ENCODE measurements around the gene UMODL1.
A peak's percentile ranks its signal among the peaks of the same experiment; 100 is the strongest.

Gene UMODL1, protein sequence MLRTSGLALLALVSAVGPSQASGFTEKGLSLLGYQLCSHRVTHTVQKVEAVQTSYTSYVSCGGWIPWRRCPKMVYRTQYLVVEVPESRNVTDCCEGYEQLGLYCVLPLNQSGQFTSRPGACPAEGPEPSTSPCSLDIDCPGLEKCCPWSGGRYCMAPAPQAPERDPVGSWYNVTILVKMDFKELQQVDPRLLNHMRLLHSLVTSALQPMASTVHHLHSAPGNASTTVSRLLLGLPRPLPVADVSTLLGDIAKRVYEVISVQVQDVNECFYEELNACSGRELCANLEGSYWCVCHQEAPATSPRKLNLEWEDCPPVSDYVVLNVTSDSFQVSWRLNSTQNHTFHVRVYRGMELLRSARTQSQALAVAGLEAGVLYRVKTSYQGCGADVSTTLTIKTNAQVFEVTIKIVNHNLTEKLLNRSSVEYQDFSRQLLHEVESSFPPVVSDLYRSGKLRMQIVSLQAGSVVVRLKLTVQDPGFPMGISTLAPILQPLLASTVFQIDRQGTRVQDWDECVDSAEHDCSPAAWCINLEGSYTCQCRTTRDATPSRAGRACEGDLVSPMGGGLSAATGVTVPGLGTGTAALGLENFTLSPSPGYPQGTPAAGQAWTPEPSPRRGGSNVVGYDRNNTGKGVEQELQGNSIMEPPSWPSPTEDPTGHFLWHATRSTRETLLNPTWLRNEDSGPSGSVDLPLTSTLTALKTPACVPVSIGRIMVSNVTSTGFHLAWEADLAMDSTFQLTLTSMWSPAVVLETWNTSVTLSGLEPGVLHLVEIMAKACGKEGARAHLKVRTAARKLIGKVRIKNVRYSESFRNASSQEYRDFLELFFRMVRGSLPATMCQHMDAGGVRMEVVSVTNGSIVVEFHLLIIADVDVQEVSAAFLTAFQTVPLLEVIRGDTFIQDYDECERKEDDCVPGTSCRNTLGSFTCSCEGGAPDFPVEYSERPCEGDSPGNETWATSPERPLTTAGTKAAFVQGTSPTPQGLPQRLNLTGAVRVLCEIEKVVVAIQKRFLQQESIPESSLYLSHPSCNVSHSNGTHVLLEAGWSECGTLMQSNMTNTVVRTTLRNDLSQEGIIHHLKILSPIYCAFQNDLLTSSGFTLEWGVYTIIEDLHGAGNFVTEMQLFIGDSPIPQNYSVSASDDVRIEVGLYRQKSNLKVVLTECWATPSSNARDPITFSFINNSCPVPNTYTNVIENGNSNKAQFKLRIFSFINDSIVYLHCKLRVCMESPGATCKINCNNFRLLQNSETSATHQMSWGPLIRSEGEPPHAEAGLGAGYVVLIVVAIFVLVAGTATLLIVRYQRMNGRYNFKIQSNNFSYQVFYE

DNA sequence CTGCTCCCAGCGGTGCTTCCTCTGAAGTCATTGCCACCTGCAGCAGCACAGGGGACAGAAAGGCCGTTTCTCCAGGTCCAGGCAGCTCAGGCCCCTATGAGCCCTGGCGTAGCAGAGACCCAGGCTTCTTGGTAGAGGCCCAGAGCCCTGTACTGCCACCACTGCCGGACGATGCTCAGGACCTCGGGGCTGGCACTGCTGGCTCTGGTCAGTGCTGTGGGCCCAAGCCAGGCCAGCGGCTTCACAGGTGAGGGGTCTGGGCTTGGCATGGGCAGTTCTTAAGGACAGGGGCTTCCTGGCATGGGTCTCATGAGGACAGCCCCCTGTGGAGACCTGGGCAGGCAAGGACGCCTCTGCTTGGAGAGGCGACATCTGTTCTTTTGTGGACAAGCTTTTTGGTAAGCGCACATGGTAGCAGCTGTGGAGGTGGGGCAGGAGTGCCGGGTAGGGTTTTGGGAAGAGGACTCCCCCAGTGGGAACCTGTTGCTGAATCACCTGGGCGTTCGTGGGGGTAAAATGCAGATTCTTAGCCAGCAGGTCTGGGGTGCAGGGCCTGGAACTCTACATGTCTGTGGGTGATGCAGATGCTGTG is at the start of gene UMODL1:
TSS of gene UMODL1 (plus strand) at position 172 of the 592 bp plus-strand sequence. CDS start at position 172, 0 bp downstream.
- Mint-ChIP-seq H3K27me3 (no peaks in the 10 kb centered on the region), H3K27ac (no peak within 1 kb of the TSS), H3K36me3 (no peaks in the 10 kb centered on the region), H3K4me3 (no peak within 1 kb of the TSS), H3K9me3 (no peaks in the 10 kb centered on the region), H3K4me1 (peaks cover 5% of the 10 kb centered on the region)

DNA sequence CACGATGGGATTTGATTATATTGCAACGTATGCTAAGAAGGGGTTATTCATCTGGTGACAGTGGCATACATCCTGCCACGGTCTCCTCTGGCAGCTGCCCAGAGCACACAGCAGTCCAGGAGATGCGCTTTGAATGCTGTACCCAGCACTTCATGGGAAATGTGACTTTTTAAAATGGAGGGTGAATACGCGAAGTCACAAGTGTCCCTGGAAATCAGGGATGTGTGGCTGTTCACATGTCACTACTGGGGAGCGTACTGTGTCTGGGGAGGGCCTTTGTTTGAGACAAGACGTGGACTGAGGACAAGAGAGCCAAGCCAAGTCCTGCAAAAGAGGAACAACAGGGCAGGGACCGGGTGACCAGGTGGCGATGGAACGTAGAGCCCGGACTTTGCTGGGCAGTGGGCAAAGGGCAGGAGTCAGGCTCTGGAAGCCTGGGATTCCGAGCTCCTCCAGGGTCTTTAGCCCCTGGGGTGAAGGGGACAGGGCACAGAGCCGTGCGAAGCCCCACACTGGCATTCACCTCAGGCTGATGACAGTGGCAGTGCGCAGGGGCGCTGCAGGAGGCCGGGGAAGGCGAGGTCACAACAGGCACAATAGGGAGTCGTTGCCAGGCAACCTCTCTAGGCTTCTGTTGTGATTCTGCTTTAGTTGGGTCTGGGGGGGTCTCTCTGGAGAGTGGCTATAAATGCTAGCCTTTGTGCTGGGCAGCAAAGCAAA is 49.6 kb upstream of the UMODL1 start:
- H3K27me3 Mint-ChIP-seq, result no peaks in the 10 kb centered on the region
- H3K4me1 Mint-ChIP-seq, result no peaks in the 10 kb centered on the region
- no peaks in the 10 kb centered on the region for H3K9me3 Mint-ChIP-seq
- H3K4me3 Mint-ChIP-seq, result no peak overlapping the region
- peak overlapping the region; percentile 55 for H3K27ac Mint-ChIP-seq
- H3K36me3 Mint-ChIP-seq, result no peaks in the 10 kb centered on the region

DNA sequence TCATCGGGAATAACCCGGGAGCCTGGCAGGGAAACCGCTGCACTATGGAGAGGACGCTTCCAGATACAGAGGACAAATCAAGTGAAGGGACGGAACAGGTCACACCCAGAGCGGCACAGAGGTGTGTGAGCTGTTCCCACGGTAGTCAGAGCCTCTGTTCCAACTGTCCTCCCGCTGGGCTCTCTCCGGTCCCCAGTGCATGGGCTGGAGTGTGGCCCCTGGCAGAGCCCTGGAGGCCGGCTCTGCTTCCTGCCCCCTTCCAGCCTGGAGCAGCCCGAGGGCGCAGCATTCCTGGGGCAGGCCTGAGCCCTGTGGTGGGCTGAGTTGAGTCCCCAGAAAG is 49.1 kb upstream of the UMODL1 start:
- Mint-ChIP-seq H3K36me3 (no peaks in the 10 kb centered on the region), H3K4me1 (no peaks in the 10 kb centered on the region), H3K27me3 (no peaks in the 10 kb centered on the region), H3K9me3 (no peaks in the 10 kb centered on the region), H3K4me3 (no peak overlapping the region), H3K27ac (peak overlapping the region; percentile 17)

DNA sequence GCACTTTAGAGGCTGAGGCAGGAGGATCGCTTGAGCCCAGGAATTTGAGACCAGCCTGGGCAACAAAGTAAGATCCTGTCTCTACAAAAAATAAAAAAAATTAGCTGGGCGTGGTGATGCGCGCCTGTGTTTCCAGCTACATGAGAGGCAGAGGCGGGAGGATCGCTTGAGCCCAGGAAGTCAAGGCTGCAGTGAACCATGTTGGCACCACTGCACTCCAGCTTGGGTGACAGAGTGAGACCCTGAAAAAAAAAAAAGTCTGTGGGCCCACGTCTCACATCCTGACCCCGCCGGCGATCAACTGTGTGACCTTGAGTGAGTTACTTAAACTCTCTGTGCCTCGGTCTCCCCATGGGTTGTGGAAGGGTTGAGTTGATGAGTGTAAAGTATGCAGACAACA is 48.2 kb upstream of the UMODL1 start:
- no peaks in the 10 kb centered on the region for H3K36me3 Mint-ChIP-seq
- no peaks in the 10 kb centered on the region for H3K27me3 Mint-ChIP-seq
- H3K27ac Mint-ChIP-seq, result no peak overlapping the region
- no peaks in the 10 kb centered on the region for H3K9me3 Mint-ChIP-seq
- no peak overlapping the region for H3K4me3 Mint-ChIP-seq
- no peaks in the 10 kb centered on the region for H3K4me1 Mint-ChIP-seq

DNA sequence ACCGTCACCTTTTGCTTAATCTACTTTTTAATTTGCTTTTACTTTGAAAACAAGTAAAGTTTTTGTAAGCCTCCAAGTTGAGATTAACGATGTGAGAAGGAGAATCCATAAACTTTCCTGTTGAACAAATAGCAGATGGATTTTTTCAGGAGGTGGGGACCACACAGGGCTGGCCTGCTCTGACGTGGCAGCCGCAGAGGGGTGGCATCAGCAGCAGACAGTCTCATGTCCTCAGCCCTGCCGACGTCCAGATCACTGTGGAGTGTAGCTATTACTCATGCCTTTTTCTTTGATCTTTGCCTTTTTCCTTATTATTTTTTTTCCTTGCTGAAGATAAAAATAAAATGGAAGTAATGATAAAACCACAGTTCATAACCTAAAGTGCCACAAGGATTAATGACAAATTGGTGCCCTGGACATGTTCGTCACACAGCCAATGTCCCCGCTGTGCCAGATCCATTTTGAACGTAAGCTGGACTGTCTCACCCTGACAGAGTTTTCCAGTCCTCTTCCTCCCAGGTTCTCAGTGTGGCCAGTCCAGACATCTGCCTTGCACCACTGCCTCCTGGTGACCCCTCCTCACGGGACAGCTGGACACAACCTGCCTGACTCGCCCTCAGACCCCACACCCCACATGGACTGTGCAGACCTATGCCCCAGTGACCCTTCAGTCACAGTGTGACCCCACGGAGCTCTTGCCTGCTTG is 45.6 kb upstream of the UMODL1 start:
- Mint-ChIP-seq H3K4me3 (no peak overlapping the region), H3K9me3 (no peaks in the 10 kb centered on the region), H3K4me1 (no peaks in the 10 kb centered on the region), H3K27ac (no peak overlapping the region), H3K36me3 (no peaks in the 10 kb centered on the region), H3K27me3 (no peaks in the 10 kb centered on the region)

DNA sequence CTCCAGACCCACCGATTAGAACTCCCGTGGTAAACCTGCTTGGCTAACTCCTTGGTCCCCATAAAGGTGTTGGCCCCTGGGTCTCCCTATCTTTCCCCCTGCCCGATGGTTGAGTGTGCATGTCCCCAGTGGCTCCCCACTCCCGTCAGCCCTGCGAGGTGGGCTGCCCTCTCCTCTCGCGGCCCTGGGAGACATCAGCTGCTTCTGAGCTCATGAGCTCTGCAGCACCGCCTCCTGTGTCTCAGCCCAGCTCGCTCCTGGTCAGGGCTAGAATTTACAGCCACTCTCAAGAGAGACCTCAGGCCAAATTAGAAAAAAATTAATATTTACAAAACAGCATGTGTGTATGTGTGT is 45.1 kb upstream of the UMODL1 start:
- Mint-ChIP-seq H3K27ac (no peak overlapping the region), H3K9me3 (no peaks in the 10 kb centered on the region), H3K4me1 (no peaks in the 10 kb centered on the region), H3K27me3 (no peaks in the 10 kb centered on the region), H3K4me3 (no peak overlapping the region), H3K36me3 (no peaks in the 10 kb centered on the region)

DNA sequence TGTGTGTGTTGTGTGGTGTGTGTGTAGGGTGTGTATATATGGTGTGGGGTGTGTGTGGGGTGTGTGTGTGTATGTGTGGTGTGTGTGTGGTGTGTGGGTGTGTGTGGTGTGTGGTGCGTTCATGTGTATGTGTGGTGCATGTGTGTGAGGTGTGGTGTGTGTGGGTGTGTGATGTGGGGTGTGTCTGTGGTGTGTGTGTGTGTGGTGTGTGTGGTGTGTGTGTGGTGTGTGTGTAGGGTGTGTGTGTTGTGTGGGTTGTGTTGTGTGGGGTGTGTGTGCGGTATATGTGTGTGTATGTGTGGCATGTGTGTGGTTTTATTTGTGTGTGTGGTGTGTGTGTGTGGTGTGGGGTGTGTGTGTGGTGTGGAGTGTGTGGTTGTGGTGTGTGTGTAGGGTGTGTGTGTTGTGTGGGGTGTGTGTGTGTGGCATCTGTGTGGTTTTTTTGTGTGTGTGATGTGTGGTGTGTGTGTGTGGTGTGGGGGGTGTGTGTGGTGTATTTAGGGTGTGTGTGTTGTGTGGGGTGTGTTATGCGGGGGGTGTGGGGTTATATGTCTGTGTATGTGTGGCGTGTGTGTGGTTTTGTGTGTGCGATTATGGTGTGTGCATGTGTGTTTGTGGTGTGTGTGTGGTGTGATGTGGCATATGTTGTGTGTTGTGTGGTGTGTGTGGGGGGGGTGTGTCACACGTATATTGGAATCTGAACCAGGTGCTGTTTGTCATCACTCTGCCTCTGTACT is 43.9 kb upstream of the UMODL1 start:
- H3K9me3 Mint-ChIP-seq, result no peaks in the 10 kb centered on the region
- no peaks in the 10 kb centered on the region for H3K27me3 Mint-ChIP-seq
- H3K4me3 Mint-ChIP-seq, result no peak overlapping the region
- no peak overlapping the region for H3K27ac Mint-ChIP-seq
- no peaks in the 10 kb centered on the region for H3K36me3 Mint-ChIP-seq
- H3K4me1 Mint-ChIP-seq, result no peaks in the 10 kb centered on the region

DNA sequence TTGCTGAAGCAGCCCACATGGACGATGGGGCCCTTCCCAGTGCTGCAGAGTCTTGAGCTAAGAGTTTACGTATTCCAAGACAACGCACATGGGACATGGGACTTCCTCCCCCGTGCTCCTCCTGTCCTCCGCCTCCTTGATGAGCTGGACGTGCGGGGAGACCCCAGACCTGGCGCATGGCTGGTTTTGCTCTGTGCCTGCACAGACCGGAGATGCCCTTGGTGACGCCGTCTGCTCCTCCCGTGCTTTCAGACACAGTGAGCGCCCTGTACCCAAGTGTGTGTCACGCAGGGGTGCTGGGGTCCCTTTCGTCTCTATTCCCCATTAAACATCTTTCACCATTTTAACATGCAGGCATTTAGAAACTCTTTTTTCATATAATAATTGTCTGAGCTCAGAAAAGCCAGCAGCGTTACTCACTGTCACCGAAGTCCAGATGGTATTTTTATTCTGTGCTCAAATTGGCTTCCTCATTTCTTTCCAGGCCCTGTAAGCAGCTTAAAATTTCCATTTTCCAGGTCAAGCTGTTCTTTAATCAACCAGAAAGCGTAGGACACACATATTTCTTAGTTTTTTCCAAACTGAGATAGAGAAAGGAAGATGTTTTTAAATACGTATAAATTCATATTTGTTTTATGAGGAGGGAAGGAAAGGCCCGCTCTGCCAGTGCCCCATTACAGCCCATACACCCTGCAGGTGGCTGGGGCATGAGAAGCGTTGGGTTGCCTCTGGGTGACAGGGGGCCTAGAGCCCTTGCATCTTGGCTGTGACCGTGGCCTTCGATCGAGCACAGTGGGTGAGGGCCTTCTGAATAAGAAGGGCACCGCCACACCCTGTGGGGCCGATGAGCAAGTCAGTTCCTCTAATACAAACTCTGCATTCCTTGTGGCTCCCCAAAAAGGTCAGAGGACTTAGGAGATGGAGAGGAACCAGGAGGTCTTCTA is 43.0 kb upstream of the UMODL1 start:
- no peak overlapping the region for H3K4me3 Mint-ChIP-seq
- no peaks in the 10 kb centered on the region for H3K4me1 Mint-ChIP-seq
- H3K36me3 Mint-ChIP-seq, result no peaks in the 10 kb centered on the region
- no peaks in the 10 kb centered on the region for H3K9me3 Mint-ChIP-seq
- no peaks in the 10 kb centered on the region for H3K27me3 Mint-ChIP-seq
- H3K27ac Mint-ChIP-seq, result peak overlapping the region; percentile 32

DNA sequence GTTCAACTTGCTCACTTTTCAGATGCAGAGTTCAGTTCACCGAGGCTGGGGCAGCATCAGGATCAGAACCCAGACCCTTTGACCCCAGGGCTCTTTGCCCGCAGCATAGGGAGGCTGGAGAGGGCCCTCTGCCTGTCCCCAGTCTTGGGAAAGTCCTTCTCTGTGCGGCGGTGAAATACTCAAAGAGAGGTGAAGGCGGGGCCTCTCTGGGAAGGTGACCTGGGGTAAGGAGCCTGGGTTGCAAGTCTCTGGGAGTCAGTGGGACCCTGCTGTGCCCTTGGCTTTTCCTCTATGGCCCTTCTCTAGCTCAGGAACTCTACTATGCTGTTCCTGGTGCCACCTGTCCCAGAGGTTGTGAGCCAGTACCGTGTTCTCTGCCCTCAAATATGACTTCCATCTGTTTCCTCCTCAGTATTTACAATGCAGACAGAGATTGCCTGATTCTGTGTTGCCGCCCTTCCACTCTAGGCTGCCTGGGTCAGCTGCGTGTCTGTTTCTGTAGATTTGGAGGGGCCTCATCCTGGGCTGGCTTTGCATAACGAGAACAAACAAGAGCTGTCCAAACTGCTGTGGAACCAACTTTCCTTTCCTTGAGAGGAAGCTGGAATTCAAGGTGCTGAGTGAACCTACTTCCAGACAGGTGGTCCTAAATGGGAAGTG is 42.2 kb upstream of the UMODL1 start:
- Mint-ChIP-seq H3K36me3 (no peaks in the 10 kb centered on the region), H3K9me3 (no peaks in the 10 kb centered on the region), H3K4me3 (no peak overlapping the region), H3K27ac (no peak overlapping the region), H3K27me3 (no peaks in the 10 kb centered on the region), H3K4me1 (no peaks in the 10 kb centered on the region)

DNA sequence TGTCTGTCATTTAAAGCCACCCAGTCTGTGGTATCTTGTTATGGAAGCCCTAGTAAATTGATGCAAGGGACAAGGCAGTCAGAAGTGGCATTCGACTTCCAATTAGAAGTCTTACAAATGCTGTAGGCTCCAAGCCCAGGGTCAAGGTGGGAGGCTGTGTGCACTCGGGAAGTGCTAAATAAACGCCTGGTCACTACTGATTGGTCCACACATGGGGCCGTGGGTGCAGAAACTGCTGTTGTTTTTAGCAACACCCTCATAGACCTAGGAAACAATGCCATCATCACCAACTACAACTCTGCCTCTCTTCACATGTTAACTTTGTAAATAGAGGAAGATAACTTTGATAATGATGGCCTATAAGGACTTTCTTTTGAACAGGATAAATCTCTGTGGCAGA is 40.8 kb upstream of the UMODL1 start:
- no peak overlapping the region for H3K27ac Mint-ChIP-seq
- no peaks in the 10 kb centered on the region for H3K9me3 Mint-ChIP-seq
- H3K27me3 Mint-ChIP-seq, result no peaks in the 10 kb centered on the region
- no peaks in the 10 kb centered on the region for H3K4me1 Mint-ChIP-seq
- no peak overlapping the region for H3K4me3 Mint-ChIP-seq
- no peaks in the 10 kb centered on the region for H3K36me3 Mint-ChIP-seq

DNA sequence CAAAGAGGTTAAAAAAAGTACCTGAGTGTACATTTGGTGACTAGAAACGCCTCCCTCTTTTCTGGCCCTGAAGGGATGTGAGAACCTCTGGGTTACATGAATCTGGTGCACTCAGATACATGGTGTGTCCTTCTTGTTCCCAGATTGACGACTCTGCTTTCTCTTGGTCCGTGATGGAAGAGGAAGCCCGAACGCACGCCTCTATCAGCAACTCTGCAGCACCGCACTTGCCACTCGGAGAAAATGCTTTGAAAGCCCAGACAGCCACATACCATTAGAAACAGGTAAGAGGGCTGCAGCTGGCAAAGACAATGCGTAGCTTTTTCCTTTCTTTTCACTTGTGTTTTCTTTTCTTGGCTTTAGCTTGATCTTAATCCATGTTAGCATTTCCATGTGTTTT is 39.9 kb upstream of the UMODL1 start:
- no peak overlapping the region for H3K27ac Mint-ChIP-seq
- no peak overlapping the region for H3K4me3 Mint-ChIP-seq
- H3K9me3 Mint-ChIP-seq, result no peaks in the 10 kb centered on the region

DNA sequence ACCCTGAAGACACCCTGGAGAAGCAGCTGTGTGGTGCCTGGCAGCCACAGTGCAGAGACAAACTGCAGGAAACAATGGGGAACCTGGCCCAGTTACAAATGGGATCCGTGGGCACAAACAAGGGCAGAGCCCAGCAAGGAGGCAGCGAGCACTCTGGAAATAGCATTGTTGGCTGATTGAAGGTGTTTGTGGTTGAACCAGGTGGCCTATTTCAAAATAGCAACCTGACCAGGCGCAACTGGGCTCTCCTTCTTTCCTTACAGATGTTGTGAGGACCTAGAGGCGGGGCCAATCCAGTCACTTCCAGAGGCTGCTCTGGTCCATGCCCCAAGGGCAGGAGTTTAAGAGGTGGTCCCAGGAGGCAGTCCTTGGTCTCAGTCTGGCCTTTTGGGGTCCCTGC is 39.3 kb upstream of the UMODL1 start:
- Mint-ChIP-seq H3K36me3 (no peaks in the 10 kb centered on the region), H3K4me3 (no peak overlapping the region), H3K9me3 (no peaks in the 10 kb centered on the region), H3K4me1 (no peaks in the 10 kb centered on the region), H3K27ac (no peak overlapping the region), H3K27me3 (no peaks in the 10 kb centered on the region)

More for the DNA sequence above, 39.9 kb upstream of the UMODL1 start:
- Mint-ChIP-seq H3K27me3 (no peaks in the 10 kb centered on the region), H3K36me3 (no peaks in the 10 kb centered on the region), H3K4me1 (no peaks in the 10 kb centered on the region)

DNA sequence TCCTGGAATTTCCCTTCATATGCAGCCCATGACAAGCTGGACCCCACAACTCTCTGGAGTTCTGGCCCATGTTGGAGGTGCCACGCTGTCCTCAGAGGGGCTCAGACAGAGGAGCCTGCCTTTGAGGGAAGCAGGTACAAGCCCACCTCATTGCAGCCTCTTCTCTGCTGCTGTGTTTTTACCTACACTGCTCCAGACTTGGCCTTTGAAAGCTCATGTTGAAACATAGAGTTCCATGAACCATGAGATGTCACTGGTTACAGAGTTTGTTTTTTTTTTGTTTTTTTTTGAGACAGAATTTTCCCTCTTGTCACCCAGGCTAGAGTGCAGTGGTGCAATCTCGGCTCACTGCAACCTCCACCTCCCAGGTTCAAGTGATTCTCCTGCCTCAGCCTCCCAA is 38.9 kb upstream of the UMODL1 start:
- Mint-ChIP-seq H3K27ac (no peak overlapping the region), H3K4me3 (no peak overlapping the region), H3K9me3 (no peaks in the 10 kb centered on the region), H3K27me3 (no peaks in the 10 kb centered on the region), H3K36me3 (no peaks in the 10 kb centered on the region), H3K4me1 (no peaks in the 10 kb centered on the region)

Measured in activated naive CD4-positive, alpha-beta T cell treated with anti-CD3 and anti-CD28 coated beads, Interleukin-2, amount 50 U/mL, for 24 hours (primary cell).